LoVo (cell line): Measurements from ENCODE around the gene HES4.

Experiments
- DNase-seq: peaks from one replicate; pipeline ENCODE4 v3.0.0-alpha.2; 2016; ENCODE audit warnings: low spot score

The HES4 gene

GRCh38 chr1:965526-966134, 34.3 kb downstream of the HES4 start:
- no peak for DNase-seq

GRCh38 chr1:964691-965525, 35.0 kb downstream of the HES4 start:
- no peak for DNase-seq

- no peak for DNase-seq
Observed at GRCh38 chr1:963746-964525, 36.0 kb downstream of the HES4 start.

- DNase-seq, result no peak
Observed at GRCh38 chr1:963301-963651, 36.6 kb downstream of the HES4 start.

GRCh38 chr1:962381-963300, 37.3 kb downstream of the HES4 start:
- no peak for DNase-seq

- DNase-seq, result no peak
Observed at GRCh38 chr1:961132-961669, 38.7 kb downstream of the HES4 start.

- DNase-seq, result peak; percentile 72
Observed at GRCh38 chr1:960363-961131, 39.4 kb downstream of the HES4 start, which contains the start of gene KLHL17. TSS of gene KLHL17 (plus strand) at chr1:960584. CDS start at chr1:960694, 110 bp downstream.

GRCh38 chr1:959731-960362, 40.0 kb downstream of the HES4 start:
- DNase-seq, result no peak

GRCh38 chr1:958823-959730, 40.8 kb downstream of the HES4 start, which contains the start of gene NOC2L:
TSS of gene NOC2L (minus strand) at chr1:959256. CDS start at chr1:959240, 16 bp downstream.
- DNase-seq, result peak; percentile 92

- DNase-seq, result no peak
Observed at GRCh38 chr1:956636-957035, 43.3 kb downstream of the HES4 start.

- no peak for DNase-seq
Observed at GRCh38 chr1:955474-955873, 44.4 kb downstream of the HES4 start.

GRCh38 chr1:954927-955326, 45.0 kb downstream of the HES4 start:
- DNase-seq, result no peak

- DNase-seq, result no peak
Observed at GRCh38 chr1:953524-954320, 46.2 kb downstream of the HES4 start.

- no peak for DNase-seq
Observed at GRCh38 chr1:952603-953002, 47.3 kb downstream of the HES4 start.

GRCh38 chr1:952201-952600, 47.7 kb downstream of the HES4 start:
- DNase-seq, result no peak

- DNase-seq, result no peak
Observed at GRCh38 chr1:951364-951763, 48.5 kb downstream of the HES4 start.

GRCh38 chr1:950881-951280, 49.0 kb downstream of the HES4 start:
- DNase-seq, result no peak

- no peak for DNase-seq
Observed at GRCh38 chr1:950268-950667, 49.6 kb downstream of the HES4 start.
